HG03095 (cell line): Measurements from ENCODE around the gene APOL4.
"Not testable (repeated sequence)": the region's sequence is repeated elsewhere in the genome, so short reads cannot be mapped to it uniquely, and the experiment has no call there.

ENCODE experiments used
- ATAC-seq: cut with Tn5 transposase; IDR thresholded peaks from one replicate; pipeline ENCODE4 v1.9.1; 2021; ENCODE audit warnings: moderate library complexity; ENCODE audit not compliant: unreplicated experiment

APOL4 gene

GRCh38 chr22:36209488-36209908 lies 7.9 kb upstream of the APOL4 start:
- ATAC-seq: not testable (repeated sequence)

GRCh38 chr22:36208914-36209313 lies 7.3 kb upstream of the APOL4 start:
- no peak for ATAC-seq

GRCh38 chr22:36208162-36208765 lies 6.7 kb upstream of the APOL4 start:
- ATAC-seq: no peak

GRCh38 chr22:36206255-36206654 lies 4.6 kb upstream of the APOL4 start:
- no peak for ATAC-seq

- ATAC-seq: not testable (repeated sequence)
These were observed 4.0 kb upstream of the APOL4 start for GRCh38 chr22:36205573-36205972.

GRCh38 chr22:36204632-36205015 lies 3.0 kb upstream of the APOL4 start:
- ATAC-seq: no peak

- no peak for ATAC-seq
These were observed 2.5 kb upstream of the APOL4 start for GRCh38 chr22:36204001-36204631.

GRCh38 chr22:36203441-36203840 lies 1.8 kb upstream of the APOL4 start:
- not testable (repeated sequence) for ATAC-seq

GRCh38 chr22:36202906-36203305 lies 1.3 kb upstream of the APOL4 start:
- ATAC-seq: not testable (repeated sequence)

- ATAC-seq: not testable (repeated sequence)
These were observed 584 bp downstream of the APOL4 start for GRCh38 chr22:36201025-36201424.

- ATAC-seq: no peak
These were observed 2.5 kb downstream of the APOL4 start for GRCh38 chr22:36199001-36199551.

- ATAC-seq: no peak
These were observed 3.1 kb downstream of the APOL4 start for GRCh38 chr22:36198536-36198935.

- no peak for ATAC-seq
These were observed 4.0 kb downstream of the APOL4 start for GRCh38 chr22:36197514-36198146.

GRCh38 chr22:36197065-36197440 lies 4.6 kb downstream of the APOL4 start:
- ATAC-seq: no peak

- no peak for ATAC-seq
These were observed 5.2 kb downstream of the APOL4 start for GRCh38 chr22:36196254-36197064.

GRCh38 chr22:36194971-36195370 lies 6.6 kb downstream of the APOL4 start:
- no peak for ATAC-seq

GRCh38 chr22:36194385-36194784 lies 7.2 kb downstream of the APOL4 start:
- no peak for ATAC-seq

GRCh38 chr22:36193577-36193976 lies 8.0 kb downstream of the APOL4 start:
- no peak for ATAC-seq

- no peak for ATAC-seq
These were observed 8.4 kb downstream of the APOL4 start for GRCh38 chr22:36193171-36193570.

GRCh38 chr22:36192542-36192941 lies 9.1 kb downstream of the APOL4 start:
- ATAC-seq: no peak

GRCh38 chr22:36191106-36191836 lies 10.3 kb downstream of the APOL4 start:
- no peak for ATAC-seq
